CD4-positive, alpha-beta T cell treated with Interferon alpha-2 for 1 hour (primary cell): Measurements from ENCODE around the gene DCLK1.

Experiments
- DNase-seq, 2 donors: peaks; one replicate each; pipeline ENCODE4 v3.0.0-alpha.2; 2020 to 2022

The DCLK1 gene

GRCh38 chr13:36131222-36131930, at the start of gene DCLK1:
DCLK1 (minus strand) TSS chr13:36131382.
- no peak for DNase-seq

- DNase-seq, result no peak
These were observed 44.4 kb upstream of the DCLK1 start for GRCh38 chr13:36175621-36176020.

- DNase-seq, result no peak
These were observed 43.7 kb upstream of the DCLK1 start for GRCh38 chr13:36174923-36175322.

GRCh38 chr13:36173571-36174322, 42.6 kb upstream of the DCLK1 start:
- no peak for DNase-seq

GRCh38 chr13:36166046-36166445, 34.9 kb upstream of the DCLK1 start:
- no peak for DNase-seq

GRCh38 chr13:36163809-36164308, 32.7 kb upstream of the DCLK1 start:
- DNase-seq, result no peak

- no peak for DNase-seq
These were observed 32.1 kb upstream of the DCLK1 start for GRCh38 chr13:36163286-36163685.

- DNase-seq, result no peak
These were observed 29.1 kb upstream of the DCLK1 start for GRCh38 chr13:36160297-36160696.

- DNase-seq, result no peak
These were observed 27.4 kb upstream of the DCLK1 start for GRCh38 chr13:36158611-36159010.

GRCh38 chr13:36157480-36157879, 26.3 kb upstream of the DCLK1 start:
- DNase-seq, result no peak

- no peak for DNase-seq
These were observed 23.5 kb upstream of the DCLK1 start for GRCh38 chr13:36154567-36155291.

GRCh38 chr13:36151591-36151990, 20.4 kb upstream of the DCLK1 start:
- no peak for DNase-seq

- no peak for DNase-seq
These were observed 17.3 kb upstream of the DCLK1 start for GRCh38 chr13:36148446-36148845.

GRCh38 chr13:36147330-36147729, 16.1 kb upstream of the DCLK1 start:
- DNase-seq, result no peak

GRCh38 chr13:36146511-36147269, 15.5 kb upstream of the DCLK1 start:
- DNase-seq, result no peak

- no peak for DNase-seq
These were observed 12.6 kb upstream of the DCLK1 start for GRCh38 chr13:36143738-36144137.

- DNase-seq, result no peak
These were observed 11.6 kb upstream of the DCLK1 start for GRCh38 chr13:36142735-36143134.

GRCh38 chr13:36135876-36136275, 4.7 kb upstream of the DCLK1 start:
- no peak for DNase-seq

- DNase-seq, result no peak
These were observed 3.5 kb upstream of the DCLK1 start for GRCh38 chr13:36134632-36135031.

GRCh38 chr13:36133950-36134626, 2.9 kb upstream of the DCLK1 start:
- no peak for DNase-seq

- no peak for DNase-seq
These were observed 1.2 kb upstream of the DCLK1 start for GRCh38 chr13:36132376-36132775.

- no peak for DNase-seq
These were observed 732 bp upstream of the DCLK1 start for GRCh38 chr13:36131931-36132297.
